WTC11 (cell line): ENCODE measurements around the gene EFCAB13.

ENCODE experiments used
- ETV6 ChIP-seq: sonication (generic); formaldehyde crosslinking; IDR thresholded peaks from 2 replicates; pipeline ENCODE4 v1.8.1; 2022; ENCODE audit warnings: mild to moderate bottlenecking, missing genetic modification reagents
- FOXJ3 ChIP-seq: sonication (generic); formaldehyde crosslinking; IDR thresholded peaks from 2 replicates; pipeline ENCODE4 v1.9.0; 2021; ENCODE audit warnings: missing genetic modification reagents, mild to moderate bottlenecking, borderline replicate concordance
- HMGA2 ChIP-seq: fragments of 250-450 bp; sonication (Bioruptor Pico); IDR thresholded peaks from 2 replicates; pipeline ENCODE4 v1.4.0; 2021; ENCODE audit warnings: mild to moderate bottlenecking, moderate library complexity
- JUN ChIP-seq: sonication (generic); formaldehyde crosslinking; IDR thresholded peaks from 2 replicates; pipeline ENCODE4 v1.8.0; 2023; ENCODE audit warnings: mild to moderate bottlenecking, missing genetic modification reagents
- MXD4 ChIP-seq: fragments of 250-450 bp; sonication (Bioruptor Pico); IDR thresholded peaks from 2 replicates; pipeline ENCODE4 v1.8.0; 2021; ENCODE audit warnings: mild to moderate bottlenecking, moderate library complexity, borderline replicate concordance
- NR2C2 ChIP-seq: sonication (generic); formaldehyde crosslinking; IDR thresholded peaks from 2 replicates; pipeline ENCODE4 v1.8.0; 2022; ENCODE audit warnings: mild to moderate bottlenecking, missing genetic modification reagents
- ZNF423 ChIP-seq: fragments of 250-450 bp; sonication (Bioruptor Pico); IDR thresholded peaks from 2 replicates; pipeline ENCODE4 v2.1.2; 2022; ENCODE audit warnings: mild to moderate bottlenecking, moderate library complexity
- ZNF512 ChIP-seq: sonication (generic); formaldehyde crosslinking; IDR thresholded peaks from 2 replicates; pipeline ENCODE4 v1.8.1; 2022; ENCODE audit warnings: missing genetic modification reagents, borderline replicate concordance
- TF ChIP-seq, protein P1 (sequence below): fragments of 200-600 bp; IDR thresholded peaks from 2 replicates; pipeline ENCODE4 v1.8.0; 2022; ENCODE audit warnings: antibody characterized with exemption
- TF ChIP-seq, protein P2 (sequence below): sonication (generic); formaldehyde crosslinking; IDR thresholded peaks from 2 replicates; pipeline ENCODE4 v1.8.0; 2022; ENCODE audit warnings: mild to moderate bottlenecking, missing genetic modification reagents

- TF ChIP-seq, protein P1, sequence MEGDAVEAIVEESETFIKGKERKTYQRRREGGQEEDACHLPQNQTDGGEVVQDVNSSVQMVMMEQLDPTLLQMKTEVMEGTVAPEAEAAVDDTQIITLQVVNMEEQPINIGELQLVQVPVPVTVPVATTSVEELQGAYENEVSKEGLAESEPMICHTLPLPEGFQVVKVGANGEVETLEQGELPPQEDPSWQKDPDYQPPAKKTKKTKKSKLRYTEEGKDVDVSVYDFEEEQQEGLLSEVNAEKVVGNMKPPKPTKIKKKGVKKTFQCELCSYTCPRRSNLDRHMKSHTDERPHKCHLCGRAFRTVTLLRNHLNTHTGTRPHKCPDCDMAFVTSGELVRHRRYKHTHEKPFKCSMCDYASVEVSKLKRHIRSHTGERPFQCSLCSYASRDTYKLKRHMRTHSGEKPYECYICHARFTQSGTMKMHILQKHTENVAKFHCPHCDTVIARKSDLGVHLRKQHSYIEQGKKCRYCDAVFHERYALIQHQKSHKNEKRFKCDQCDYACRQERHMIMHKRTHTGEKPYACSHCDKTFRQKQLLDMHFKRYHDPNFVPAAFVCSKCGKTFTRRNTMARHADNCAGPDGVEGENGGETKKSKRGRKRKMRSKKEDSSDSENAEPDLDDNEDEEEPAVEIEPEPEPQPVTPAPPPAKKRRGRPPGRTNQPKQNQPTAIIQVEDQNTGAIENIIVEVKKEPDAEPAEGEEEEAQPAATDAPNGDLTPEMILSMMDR, result no peak
- TF ChIP-seq JUN (CRISPR knock-in tag) (no peak), HMGA2 (CRISPR knock-in tag) (no peak), NR2C2 (CRISPR knock-in tag) (no peak), MXD4 (CRISPR knock-in tag) (no peak), FOXJ3 (no peak), ETV6 (no peak), ZNF423 (CRISPR knock-in tag) (no peak), ZNF512 (no peak)
- TF ChIP-seq, protein P2, sequence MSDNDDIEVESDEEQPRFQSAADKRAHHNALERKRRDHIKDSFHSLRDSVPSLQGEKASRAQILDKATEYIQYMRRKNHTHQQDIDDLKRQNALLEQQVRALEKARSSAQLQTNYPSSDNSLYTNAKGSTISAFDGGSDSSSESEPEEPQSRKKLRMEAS (CRISPR knock-in tag), result no peak
Measured at GRCh38 chr17:47291242-47291873, 32.4 kb upstream of the EFCAB13 start.
